NCI-H1436 (cell line): ENCODE measurements around the gene SMAD6.
"Not testable (repeated sequence)": the region's sequence is repeated elsewhere in the genome, so short reads cannot be mapped to it uniquely, and the experiment has no call there.

Experiments used
- DNase-seq: peaks from one replicate; lab custom pipeline; 2025; lab: John Stamatoyannopoulos, UW

SMAD6 gene

GRCh38 chr15:66826507-66826906, 124.5 kb downstream of the SMAD6 start:
- DNase-seq, result no peak

- no peak for DNase-seq
Observed at GRCh38 chr15:66827039-66827697, 125.1 kb downstream of the SMAD6 start.

GRCh38 chr15:66827698-66828055, 125.6 kb downstream of the SMAD6 start:
- no peak for DNase-seq

GRCh38 chr15:66828817-66829541, 126.9 kb downstream of the SMAD6 start:
- DNase-seq, result not testable (repeated sequence)

- DNase-seq, result no peak
Observed at GRCh38 chr15:66829551-66830121, 127.6 kb downstream of the SMAD6 start.

- no peak for DNase-seq
Observed at GRCh38 chr15:66830358-66830757, 128.3 kb downstream of the SMAD6 start.

- DNase-seq, result no peak
Observed at GRCh38 chr15:66830823-66831222, 128.8 kb downstream of the SMAD6 start.

- DNase-seq, result no peak
Observed at GRCh38 chr15:66831289-66831688, 129.3 kb downstream of the SMAD6 start.

GRCh38 chr15:66831801-66832390, 129.9 kb downstream of the SMAD6 start:
- no peak for DNase-seq
